Posterior vena cava (tissue), 2 donors: Measurements from ENCODE around the gene NFKBIA. TPM values are rescaled to one million over a fixed set of nuclear protein-coding genes. Genes with fewer than 3 reads are reported as not detected.
"Not testable (repeated sequence)": the region's sequence is repeated elsewhere in the genome, so short reads cannot be mapped to it uniquely, and the experiment has no call there.

Experiments
- DNase-seq: peaks from one replicate; pipeline ENCODE4 v3.0.0-alpha.2; 2020; ENCODE audit warnings: low spot score
- intact Hi-C, 2 donors: fragments of 100-400 bp; cut with DNase I; formaldehyde crosslinking; loops; one replicate each; pipeline versions ENCODE4 v1.14.1 to v1.14.2; 2022 to 2023
- total RNA-seq, 2 donors: library from RNA; stranded (reverse); fragmentation: NEBNext Ultra II Directional; extraction: Animal tissue kit (Norgen Biotek cat#: 25700); gene quantifications; one replicate each; pipeline ENCODE4 v1.2.1, GENCODE V29; 2021
- donor health status: DM: yes; HTN: yes; CAD: no.
- donor health status: DM: yes; HTN: yes; CAD: no.

The NFKBIA gene
- total RNA-seq, 2 donors from 2014 or later, result 87.1 to 127 TPM

GRCh38 chr14:35398071-35398584, 6.4 kb downstream of the NFKBIA start:
- intact Hi-C loops, result no loop called here
- DNase-seq, result peak; percentile 54

- peak; percentile 12 for DNase-seq
- intact Hi-C loops, result not testable (repeated sequence)
Observed at GRCh38 chr14:35396610-35397009, 7.9 kb downstream of the NFKBIA start.

- DNase-seq, result peak; percentile 66
- intact Hi-C loops, result no loop called here
Observed at GRCh38 chr14:35395283-35395682, 9.3 kb downstream of the NFKBIA start.

- DNase-seq, result peak; percentile 44
- intact Hi-C loops, result no loop called here
Observed at GRCh38 chr14:35394326-35395013, 10.1 kb downstream of the NFKBIA start.

- intact Hi-C loops, result no loop called here
- no peak for DNase-seq
Observed at GRCh38 chr14:35393826-35394225, 10.7 kb downstream of the NFKBIA start.

- no peak for DNase-seq
- intact Hi-C loops, result no loop called here
Observed at GRCh38 chr14:35392103-35392502, 12.4 kb downstream of the NFKBIA start.

GRCh38 chr14:35391388-35391710, 13.2 kb downstream of the NFKBIA start:
- intact Hi-C loops, result no loop called here
- no peak for DNase-seq

- intact Hi-C loops, result no loop called here
- no peak for DNase-seq
Observed at GRCh38 chr14:35390577-35391387, 13.8 kb downstream of the NFKBIA start.

- intact Hi-C loops, result no loop called here
- no peak for DNase-seq
Observed at GRCh38 chr14:35389315-35389667, 15.3 kb downstream of the NFKBIA start.

GRCh38 chr14:35388656-35389314, 15.8 kb downstream of the NFKBIA start:
- no peak for DNase-seq
- intact Hi-C loops, result no loop called here

- intact Hi-C loops, result no loop called here
Observed at GRCh38 chr14:35387713-35388579, 16.6 kb downstream of the NFKBIA start.

GRCh38 chr14:35387219-35387618, 17.3 kb downstream of the NFKBIA start:
- intact Hi-C loops, result no loop called here
- no peak for DNase-seq

More at GRCh38 chr14:35387713-35388579, 16.6 kb downstream of the NFKBIA start:
- no peak for DNase-seq

- intact Hi-C loops, result no loop called here
- DNase-seq, result no peak
Observed at GRCh38 chr14:35386673-35387125, 17.9 kb downstream of the NFKBIA start.

GRCh38 chr14:35385042-35385839, 19.3 kb downstream of the NFKBIA start:
- intact Hi-C loops, result no loop called here
- peak; percentile 93 for DNase-seq

GRCh38 chr14:35384455-35385041, 20.0 kb downstream of the NFKBIA start:
- DNase-seq, result peak; percentile 93

GRCh38 chr14:35383569-35384454, 20.7 kb downstream of the NFKBIA start:
- intact Hi-C loops, result no loop called here
- no peak for DNase-seq

More at GRCh38 chr14:35384455-35385041, 20.0 kb downstream of the NFKBIA start:
- intact Hi-C loops, result no loop called here

GRCh38 chr14:35380794-35381193, 23.8 kb downstream of the NFKBIA start:
- intact Hi-C loops, result no loop called here
- DNase-seq, result no peak
